SJCRH30 (cell line): Measurements from ENCODE around the gene MFSD6. TPM values are rescaled to one million over a fixed set of nuclear protein-coding genes. Genes with fewer than 3 reads are reported as not detected.
"Not testable (repeated sequence)": the region's sequence is repeated elsewhere in the genome, so short reads cannot be mapped to it uniquely, and the experiment has no call there.

ENCODE experiments used
- DNase-seq, 2 experiments: peaks; one replicate each; pipeline ENCODE4 v3.0.0-alpha.2; 2015 to 2020
- H3K27ac ChIP-seq: fragments of 250-450 bp; sonication (Bioruptor Pico); 2 replicates; pipeline ENCODE4 v1.5.1; 2020; ENCODE audit warnings: mild to moderate bottlenecking, moderate library complexity
- H3K27me3 ChIP-seq: fragments of 250-450 bp; sonication (Bioruptor Pico); 2 replicates; pipeline ENCODE4 v1.5.1; 2020; ENCODE audit warnings: mild to moderate bottlenecking, moderate library complexity
- H3K36me3 ChIP-seq: fragments of 250-450 bp; sonication (Bioruptor Pico); 2 replicates; pipeline ENCODE4 v1.5.1; 2020; ENCODE audit warnings: mild to moderate bottlenecking, moderate library complexity
- H3K4me1 ChIP-seq: fragments of 250-450 bp; sonication (Bioruptor Pico); 2 replicates; pipeline ENCODE4 v1.5.1; 2020; ENCODE audit warnings: mild to moderate bottlenecking, moderate library complexity
- H3K4me3 ChIP-seq: fragments of 250-450 bp; sonication (Bioruptor Pico); 2 replicates; pipeline ENCODE4 v1.5.1; 2020; ENCODE audit warnings: mild to moderate bottlenecking, moderate library complexity
- H3K9me3 ChIP-seq: fragments of 250-450 bp; sonication (Bioruptor Pico); replicated peaks from 2 replicates; pipeline ENCODE4 v1.5.1; 2020; ENCODE audit warnings: mild to moderate bottlenecking, moderate library complexity
- total RNA-seq: library from RNA; depleted of rRNA; stranded (reverse); fragments of >200 nt; shearing (Covaris generic); gene quantifications from 2 replicates; pipeline ENCODE4 v1.2.3, GENCODE V29; 2014

Gene MFSD6
- total RNA-seq, 1 experiment from 2014 or later = 14.4 TPM

- Histone ChIP-seq H3K27ac (no peak overlapping the region), H3K27me3 (0 out of 2 replicates have a peak, but pooled peaks cover 3% of the 10 kb centered on the region), H3K36me3 (no peaks in the 10 kb centered on the region), H3K4me3 (no peak overlapping the region), H3K9me3 (no peaks in the 10 kb centered on the region), H3K4me1 (peaks cover 5% of the 10 kb centered on the region)
- no peak for DNase-seq
Measured at GRCh38 chr2:190412966-190413365, 4.8 kb downstream of the MFSD6 start.

DNA sequence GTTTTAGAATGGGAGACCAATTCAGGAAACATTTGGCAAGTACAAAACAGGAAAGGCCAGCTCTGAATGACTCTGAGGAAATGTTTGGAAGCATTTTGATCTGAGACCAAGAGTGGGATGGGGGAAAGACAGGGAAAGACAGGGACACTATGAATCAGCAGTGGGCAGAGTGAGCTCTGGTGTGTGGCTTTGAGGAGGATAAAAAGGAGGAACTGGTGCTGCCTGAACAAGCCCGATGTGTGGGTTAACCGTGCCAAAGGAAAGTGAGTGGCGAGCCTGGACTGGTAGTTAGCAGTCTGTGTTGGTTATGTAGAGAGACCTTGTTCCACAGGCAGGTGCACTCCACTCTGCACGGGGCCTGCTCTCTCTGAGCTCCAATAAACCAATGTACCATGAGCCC, 5.3 kb downstream of the MFSD6 start:
- no peak overlapping the region for H3K27ac ChIP-seq
- H3K27me3 ChIP-seq = 0 out of 2 replicates have a peak, but pooled peaks cover 3% of the 10 kb centered on the region
- no peak for DNase-seq
- no peak overlapping the region for H3K4me3 ChIP-seq
- no peaks in the 10 kb centered on the region for H3K9me3 ChIP-seq
- no peaks in the 10 kb centered on the region for H3K36me3 ChIP-seq
- peaks cover 5% of the 10 kb centered on the region for H3K4me1 ChIP-seq

GRCh38 chr2:190415251-190415650, 7.1 kb downstream of the MFSD6 start:
- no peak overlapping the region for H3K27ac ChIP-seq
- H3K4me1 ChIP-seq = no peaks in the 10 kb centered on the region; the same call in 1 of the 2 replicates
- 0 out of 2 replicates have a peak, but pooled peaks cover under 1% of the 10 kb centered on the region for H3K27me3 ChIP-seq
- no peak for DNase-seq
- H3K36me3 ChIP-seq = no peaks in the 10 kb centered on the region
- no peak overlapping the region for H3K4me3 ChIP-seq
- no peaks in the 10 kb centered on the region for H3K9me3 ChIP-seq

GRCh38 chr2:190415794-190416775, 7.9 kb downstream of the MFSD6 start:
- peak in 1 of 2 experiments; percentile 41 for DNase-seq

DNA sequence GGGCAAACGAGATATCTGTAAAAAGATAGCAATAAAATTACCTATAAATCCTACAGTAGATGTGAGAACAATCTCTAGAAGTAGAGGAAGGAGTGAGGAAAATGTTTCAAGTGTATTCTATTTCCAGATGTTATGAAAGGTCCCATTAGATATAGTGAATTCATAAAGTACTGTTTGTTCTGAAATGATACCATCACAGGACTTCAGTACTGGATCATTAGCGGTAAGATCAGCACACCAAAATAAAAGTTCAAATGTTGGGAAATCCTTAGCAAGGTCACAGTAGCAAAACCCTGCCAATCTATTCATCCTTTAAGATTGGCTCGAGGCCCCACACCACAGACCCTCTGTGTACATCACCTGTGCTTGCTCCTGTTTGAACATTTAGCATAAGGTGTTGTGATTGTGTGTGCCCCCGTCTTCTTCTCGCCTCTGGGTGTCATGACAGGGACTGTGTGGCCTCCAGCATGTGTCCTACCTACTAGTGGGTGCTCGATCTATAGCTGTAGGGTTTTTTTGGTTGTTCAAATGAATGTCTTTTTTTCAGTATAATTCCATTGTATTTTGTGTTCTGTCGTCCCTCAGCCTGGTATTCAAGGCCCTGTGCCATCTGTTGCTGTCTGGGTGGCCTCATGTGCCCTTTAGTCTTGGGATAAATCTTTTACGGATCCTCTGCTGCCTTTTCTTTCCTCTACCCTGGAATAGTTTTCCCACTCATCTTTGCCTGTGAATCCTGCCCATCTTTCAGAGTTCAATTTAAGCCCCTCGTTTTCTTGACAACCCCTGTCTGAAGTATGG, 9.1 kb downstream of the MFSD6 start:
- Histone ChIP-seq H3K36me3 (no peaks in the 10 kb centered on the region), H3K9me3 (no peaks in the 10 kb centered on the region), H3K4me1 (no peaks in the 10 kb centered on the region; the same call in 1 of the 2 replicates), H3K4me3 (no peak overlapping the region), H3K27me3 (no peaks in the 10 kb centered on the region), H3K27ac (no peak overlapping the region)
- DNase-seq = peak in 1 of 2 experiments; percentile 34

More at GRCh38 chr2:190415794-190416775, 7.9 kb downstream of the MFSD6 start:
- Histone ChIP-seq H3K4me3 (no peak overlapping the region), H3K4me1 (no peaks in the 10 kb centered on the region; the same call in 1 of the 2 replicates), H3K36me3 (no peaks in the 10 kb centered on the region), H3K27ac (no peak overlapping the region), H3K9me3 (no peaks in the 10 kb centered on the region), H3K27me3 (no peaks in the 10 kb centered on the region)

DNA sequence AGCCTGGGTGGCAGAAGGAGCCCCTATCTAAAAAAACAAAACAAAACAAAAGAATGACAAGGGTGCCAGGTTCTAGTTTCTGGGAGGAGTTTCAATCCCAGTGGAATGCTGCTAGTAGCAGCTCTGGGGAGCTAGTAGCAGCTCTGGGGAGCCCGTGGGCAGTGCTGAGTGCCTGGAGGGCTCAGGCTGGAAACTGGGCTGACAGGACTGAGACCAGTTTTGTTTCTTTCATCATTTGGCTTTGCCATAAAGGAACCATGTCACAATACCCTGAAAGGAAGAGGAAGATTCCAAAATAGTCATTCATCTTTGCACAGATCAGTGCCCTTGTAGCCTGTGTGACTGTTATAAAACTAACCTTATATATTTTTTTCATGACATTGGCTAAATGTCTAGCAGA, 10.6 kb downstream of the MFSD6 start:
- no peak overlapping the region for H3K4me3 ChIP-seq
- no peaks in the 10 kb centered on the region; the same call in 1 of the 2 replicates for H3K4me1 ChIP-seq
- no peaks in the 10 kb centered on the region for H3K36me3 ChIP-seq
- no peaks in the 10 kb centered on the region for H3K9me3 ChIP-seq
- DNase-seq = no peak
- H3K27ac ChIP-seq = no peak overlapping the region
- H3K27me3 ChIP-seq = no peaks in the 10 kb centered on the region

DNA sequence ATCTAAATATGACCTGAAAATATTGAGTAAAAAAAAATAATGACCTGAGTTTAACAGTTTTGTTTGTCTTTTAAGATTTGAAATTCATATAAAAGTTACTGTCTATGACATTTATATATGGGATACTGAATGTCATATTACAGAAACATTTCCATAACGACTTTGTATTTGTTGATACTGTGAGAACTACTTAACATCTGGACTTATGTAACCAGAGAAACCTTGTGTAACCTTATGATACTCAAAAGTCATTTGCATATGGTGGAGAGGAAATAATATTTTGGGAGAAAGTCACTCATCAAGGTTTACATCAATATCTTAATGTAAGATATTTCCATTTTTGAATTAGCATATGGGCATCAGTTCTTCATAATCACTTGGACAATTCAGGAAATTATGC, 12.6 kb downstream of the MFSD6 start:
- no peaks in the 10 kb centered on the region for H3K9me3 ChIP-seq
- DNase-seq = no peak
- H3K27ac ChIP-seq = no peak overlapping the region
- H3K36me3 ChIP-seq = no peaks in the 10 kb centered on the region
- H3K4me3 ChIP-seq = no peak overlapping the region
- H3K27me3 ChIP-seq = no peaks in the 10 kb centered on the region
- no peaks in the 10 kb centered on the region; the same call in 1 of the 2 replicates for H3K4me1 ChIP-seq

- H3K27ac ChIP-seq = no peak overlapping the region
- no peaks in the 10 kb centered on the region for H3K36me3 ChIP-seq
- no peaks in the 10 kb centered on the region; the same call in 1 of the 2 replicates for H3K9me3 ChIP-seq
- H3K27me3 ChIP-seq = no peaks in the 10 kb centered on the region
- H3K4me3 ChIP-seq = no peak overlapping the region
- no peak for DNase-seq
- H3K4me1 ChIP-seq = no peaks in the 10 kb centered on the region
Measured at GRCh38 chr2:190425221-190425866, 17.2 kb downstream of the MFSD6 start.

DNA sequence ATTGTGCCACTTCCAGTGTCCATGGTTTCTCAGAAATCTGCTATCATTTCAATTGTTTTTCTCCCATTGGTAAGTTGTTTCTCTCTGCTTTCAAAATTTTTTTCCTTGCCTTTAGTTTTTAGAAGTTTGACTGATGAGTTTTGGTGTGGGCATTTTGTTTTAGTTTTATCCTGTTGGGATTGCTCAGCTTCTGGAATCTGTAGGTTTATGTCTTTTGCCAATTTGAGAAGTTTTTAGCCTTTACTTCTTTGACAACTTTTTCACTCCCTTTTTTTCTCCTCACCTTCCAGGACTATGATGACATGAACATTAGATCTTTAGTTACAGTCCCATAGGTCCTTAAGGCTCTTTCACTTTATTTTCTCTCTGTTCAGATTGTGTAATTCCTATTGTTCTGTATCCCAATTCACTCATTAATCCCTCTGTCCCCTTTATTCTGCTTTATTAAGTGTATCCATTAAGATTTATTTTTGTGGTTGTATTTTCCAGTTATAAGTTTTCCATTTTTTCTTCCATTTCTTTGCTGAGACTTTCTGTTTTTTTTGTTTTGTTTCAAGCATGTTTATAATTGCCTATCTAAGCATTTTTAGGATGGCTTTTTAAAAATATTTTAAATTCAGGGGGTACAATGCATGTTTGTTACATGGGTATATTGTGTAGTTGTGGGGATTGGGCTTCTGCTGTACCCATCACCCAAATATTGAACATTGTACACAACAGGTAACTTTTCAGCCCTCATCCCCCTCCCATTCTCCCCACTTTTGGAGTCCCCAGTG, 17.9 kb downstream of the MFSD6 start:
- Histone ChIP-seq H3K27me3 (no peaks in the 10 kb centered on the region), H3K9me3 (no peaks in the 10 kb centered on the region; the same call in 1 of the 2 replicates), H3K4me1 (no peaks in the 10 kb centered on the region), H3K27ac (no peak overlapping the region), H3K4me3 (no peak overlapping the region), H3K36me3 (no peaks in the 10 kb centered on the region)
- no peak for DNase-seq

- not testable (repeated sequence) for H3K9me3 ChIP-seq, H3K4me3 ChIP-seq, DNase-seq, H3K4me1 ChIP-seq, H3K36me3 ChIP-seq, H3K27me3 ChIP-seq, H3K27ac ChIP-seq
Measured at GRCh38 chr2:190430866-190431265, 22.7 kb downstream of the MFSD6 start.

DNA sequence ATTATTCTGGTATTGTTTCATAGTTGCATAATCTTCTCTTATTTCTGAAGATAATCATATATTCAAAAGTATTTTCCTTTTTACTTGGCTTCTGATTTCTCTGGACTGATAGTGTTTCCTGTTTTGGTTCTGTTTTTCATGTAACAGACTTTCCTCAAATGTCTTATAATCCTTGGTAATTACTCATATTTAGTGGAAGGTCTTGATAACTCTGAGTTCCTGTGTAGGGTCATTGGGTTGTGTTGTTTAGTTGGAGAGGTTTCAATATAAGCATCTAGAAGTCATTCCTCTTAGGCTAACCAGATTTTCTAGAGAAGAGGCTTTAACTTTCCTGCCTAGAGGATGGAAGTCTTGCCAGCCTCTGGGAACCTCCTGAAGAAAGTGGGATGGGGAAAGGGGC, 23.8 kb downstream of the MFSD6 start:
- Histone ChIP-seq H3K36me3 (no peaks in the 10 kb centered on the region), H3K27me3 (no peaks in the 10 kb centered on the region), H3K4me1 (no peaks in the 10 kb centered on the region), H3K27ac (no peak overlapping the region), H3K9me3 (no peaks in the 10 kb centered on the region), H3K4me3 (no peak overlapping the region)
- no peak for DNase-seq

DNA sequence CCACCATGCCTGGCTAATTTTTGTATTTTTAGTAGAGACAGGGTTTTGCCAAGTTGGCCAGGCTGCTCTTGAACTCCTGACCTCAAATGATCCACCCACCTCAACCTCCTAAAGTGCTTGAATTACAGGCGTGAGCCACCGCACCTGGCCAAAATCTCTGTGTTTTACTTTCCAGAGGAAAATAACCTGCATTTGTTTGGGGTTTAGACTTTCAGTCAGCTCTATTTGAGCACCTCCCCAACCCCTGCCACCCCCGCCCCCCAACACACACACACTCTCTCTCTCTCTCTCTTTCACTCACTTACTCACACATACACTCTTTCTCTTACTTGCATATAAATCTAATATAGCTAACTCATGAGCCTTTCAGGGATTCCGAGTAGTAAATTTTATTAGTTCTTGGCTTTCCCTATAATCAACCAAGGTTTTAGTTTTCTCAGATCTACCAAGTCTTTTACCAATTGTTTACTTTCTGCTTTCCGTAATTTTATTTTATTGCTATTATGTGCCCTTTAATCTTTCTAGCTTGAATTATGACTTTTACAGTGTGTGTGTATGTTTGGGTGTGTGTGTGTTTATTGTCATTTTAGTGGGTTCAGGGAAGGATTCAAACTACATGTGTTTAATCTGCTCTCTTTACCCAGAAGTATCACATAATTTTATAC, 24.5 kb downstream of the MFSD6 start:
- no peak for DNase-seq
- Histone ChIP-seq H3K4me1 (no peaks in the 10 kb centered on the region), H3K9me3 (no peaks in the 10 kb centered on the region), H3K36me3 (no peaks in the 10 kb centered on the region), H3K27me3 (no peaks in the 10 kb centered on the region), H3K27ac (no peak overlapping the region), H3K4me3 (no peak overlapping the region)

DNA sequence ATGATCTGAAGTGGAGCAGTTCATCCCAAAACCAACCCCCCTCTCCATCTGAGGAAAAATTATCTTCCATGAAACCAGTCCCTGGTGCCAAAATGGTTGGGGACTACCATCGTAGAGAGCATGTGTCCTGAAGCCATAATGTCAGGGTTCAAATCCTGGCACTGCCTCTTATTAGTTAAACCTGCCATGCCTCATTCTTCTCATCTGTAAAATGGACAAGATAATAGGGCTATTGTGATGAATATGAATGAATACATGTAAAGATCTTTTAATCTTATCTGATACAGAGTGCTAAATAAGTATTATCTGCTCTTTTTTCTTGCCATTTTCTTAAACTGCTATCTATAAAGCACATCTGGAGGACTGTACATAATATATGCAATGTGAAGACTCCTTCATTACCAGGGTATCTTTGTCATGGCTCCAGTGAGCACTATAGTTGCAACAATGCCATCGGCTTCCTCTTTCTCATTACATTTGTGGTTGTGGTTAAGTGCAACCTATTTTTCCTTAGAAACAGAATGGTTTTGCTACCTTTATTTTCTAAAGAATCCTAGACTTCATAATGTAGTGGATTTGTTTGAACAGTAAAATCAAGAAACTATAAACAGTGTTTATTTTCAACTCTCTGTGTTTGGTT, 27.0 kb downstream of the MFSD6 start:
- Histone ChIP-seq H3K4me3 (no peak overlapping the region), H3K4me1 (no peaks in the 10 kb centered on the region), H3K36me3 (no peaks in the 10 kb centered on the region), H3K27me3 (no peaks in the 10 kb centered on the region), H3K27ac (no peak overlapping the region), H3K9me3 (no peaks in the 10 kb centered on the region)
- DNase-seq = no peak
